Left kidney (tissue), 2 donors: ENCODE results near the gene SLC12A3. TPM values are rescaled to one million over a fixed set of nuclear protein-coding genes. Genes with fewer than 3 reads are reported as not detected.

Source experiments
- DNase-seq: peaks from one replicate; pipeline ENCODE4 v3.0.0-alpha.2; 2013
- polyA plus RNA-seq: library from polyadenylated mRNA; unstranded; fragments of 120-200 nt; gene quantifications from one replicate; pipeline ENCODE4 v1.2.1, GENCODE V29; 2013; ENCODE audit not compliant: insufficient read length

Gene SLC12A3
- polyA plus RNA-seq, 1 donor, result 26.3 TPM

GRCh38 chr16:56943761-56944375 lies 78.9 kb downstream of the SLC12A3 start:
- no peak for DNase-seq

DNA sequence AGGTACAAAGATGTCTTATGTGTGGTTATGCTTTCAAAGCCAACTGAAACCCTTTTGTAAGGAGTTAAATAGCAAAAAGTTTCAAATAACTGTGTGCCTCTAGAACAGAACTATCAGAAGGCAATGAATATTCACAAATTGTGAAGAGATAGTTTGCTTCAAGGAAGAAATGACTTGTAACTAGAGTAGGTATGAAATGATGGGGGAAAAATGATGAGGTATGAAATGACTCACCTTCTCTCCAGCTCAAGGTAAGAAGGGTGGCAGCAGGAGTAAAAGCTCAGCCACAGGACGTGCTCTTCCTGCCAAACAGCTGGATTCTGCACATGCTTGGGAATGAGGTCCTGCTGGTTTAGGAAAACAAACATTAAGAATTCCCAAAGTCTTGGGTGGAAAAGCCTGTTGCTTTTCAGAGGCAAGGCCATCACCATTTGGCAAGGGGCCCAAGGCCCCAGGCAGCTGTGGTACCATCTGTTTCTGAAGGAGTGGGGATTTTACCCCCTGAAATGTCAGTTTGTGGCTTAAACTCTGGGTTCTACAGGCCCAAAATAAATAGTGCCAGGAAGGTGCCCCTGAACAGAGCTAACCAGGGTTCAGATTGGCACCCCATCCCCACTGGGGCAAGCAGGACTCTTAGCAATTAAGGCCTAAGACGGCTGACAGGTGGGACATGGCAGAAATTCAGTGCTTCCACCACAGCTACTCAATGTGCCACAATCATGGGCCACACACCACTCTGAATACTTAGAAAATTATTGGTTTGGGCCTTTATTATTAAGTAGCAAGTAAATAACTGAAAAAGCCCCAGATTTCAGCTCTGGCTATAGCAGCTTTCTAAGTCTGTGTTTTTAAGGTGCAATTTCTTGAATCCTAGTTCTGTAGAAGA lies 80.2 kb downstream of the SLC12A3 start:
- DNase-seq, result no peak

DNA sequence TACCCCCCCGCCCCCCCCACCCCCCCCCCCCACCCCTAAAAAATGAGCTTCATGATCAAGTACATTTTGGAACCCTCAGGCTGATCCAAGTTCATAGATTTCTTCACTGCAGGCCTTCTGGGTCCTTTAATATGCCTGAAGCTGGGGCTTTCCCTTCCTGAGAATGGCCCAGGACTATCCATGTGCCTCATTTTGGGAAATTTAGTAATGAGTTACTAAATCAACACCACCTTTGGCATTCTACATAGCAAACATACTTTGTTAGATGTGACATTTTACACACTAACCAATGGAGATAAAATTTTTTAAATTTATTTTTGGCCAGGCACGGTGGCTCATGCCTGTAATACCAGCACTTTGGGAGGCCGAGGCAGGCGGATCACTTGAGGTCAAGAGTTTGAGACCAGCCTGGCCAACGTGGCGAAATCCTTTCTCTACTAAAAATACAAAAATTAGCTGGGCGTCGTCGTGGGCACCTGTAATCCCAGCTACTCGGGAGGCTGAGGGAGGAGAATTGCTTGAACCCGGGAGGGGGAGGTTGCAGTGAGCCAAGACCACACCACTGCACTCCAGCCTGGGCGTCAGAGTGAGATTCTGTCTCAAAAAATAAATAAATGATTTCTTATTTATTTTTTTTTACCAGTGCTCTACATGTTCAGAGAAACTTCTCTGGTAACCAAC lies 81.0 kb downstream of the SLC12A3 start:
- DNase-seq, result no peak

- no peak for DNase-seq
Measured at GRCh38 chr16:56946767-56947603, 82.0 kb downstream of the SLC12A3 start.

- no peak for DNase-seq
Measured at GRCh38 chr16:56947604-56947995, 82.6 kb downstream of the SLC12A3 start.

DNA sequence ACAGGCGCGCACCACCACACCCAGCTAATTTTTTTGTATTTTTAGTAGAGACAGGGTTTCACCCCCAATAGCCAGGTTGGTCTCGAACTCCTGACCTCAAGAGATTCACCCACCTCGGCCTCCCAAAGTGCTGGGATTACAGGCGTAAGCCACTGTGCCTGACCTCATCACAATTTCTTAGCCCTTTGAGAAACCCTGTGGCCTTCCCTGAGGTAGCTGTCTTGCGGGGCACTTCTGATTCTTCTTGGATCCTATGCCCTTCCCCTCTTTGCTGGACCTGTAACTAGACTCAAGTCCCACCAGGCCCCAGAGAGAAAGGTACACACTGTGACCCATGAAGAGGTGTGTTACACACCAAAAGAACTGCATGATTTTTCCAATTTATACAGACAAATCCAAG lies 83.2 kb downstream of the SLC12A3 start:
- no peak for DNase-seq

GRCh38 chr16:56950051-56950450 lies 85.0 kb downstream of the SLC12A3 start:
- no peak for DNase-seq

GRCh38 chr16:56950455-56950854 lies 85.4 kb downstream of the SLC12A3 start:
- no peak for DNase-seq

DNA sequence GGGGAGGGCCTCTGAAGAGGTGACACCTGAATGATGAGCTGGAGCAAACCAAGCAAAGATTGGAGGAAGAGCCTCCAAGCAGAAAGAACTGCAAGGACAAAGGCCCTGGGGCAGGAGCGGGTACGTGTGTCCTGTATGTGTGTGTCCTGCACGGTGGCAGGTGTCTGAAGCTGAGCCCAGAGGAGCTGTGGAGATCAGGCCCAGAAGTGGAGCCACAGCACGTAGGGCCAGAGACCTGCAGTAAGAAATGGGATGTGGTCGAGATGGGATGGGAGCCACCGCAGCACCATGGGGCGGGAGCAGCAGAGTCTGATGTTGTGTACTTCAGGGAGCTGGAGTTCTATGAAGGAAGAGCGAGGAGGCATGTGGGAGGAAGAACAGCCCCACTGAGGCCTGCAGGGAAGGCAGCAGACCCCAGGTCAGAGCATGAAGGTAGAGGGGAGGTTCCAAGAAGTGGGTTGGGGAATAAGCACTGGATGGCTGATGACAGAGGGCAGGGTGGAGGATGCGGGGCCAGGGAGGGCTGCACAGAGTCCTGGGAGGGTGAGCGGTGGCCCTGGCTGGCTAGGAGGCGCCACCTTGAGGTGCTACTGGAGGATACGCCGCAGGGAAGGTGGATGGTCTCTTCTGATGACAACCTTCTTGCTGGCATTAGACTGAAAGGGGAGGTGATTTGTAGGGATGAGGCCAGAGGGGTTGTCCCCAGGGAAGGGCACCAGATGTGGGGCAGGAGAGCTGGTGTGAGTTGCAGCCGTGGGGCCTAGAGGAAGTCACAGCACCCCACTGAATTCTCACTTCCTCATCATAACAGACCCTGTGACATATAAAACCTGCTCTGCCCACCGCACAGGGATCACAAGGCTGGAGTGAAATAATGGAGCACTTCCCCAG lies 86.1 kb downstream of the SLC12A3 start:
- DNase-seq, result peak; percentile 33

DNA sequence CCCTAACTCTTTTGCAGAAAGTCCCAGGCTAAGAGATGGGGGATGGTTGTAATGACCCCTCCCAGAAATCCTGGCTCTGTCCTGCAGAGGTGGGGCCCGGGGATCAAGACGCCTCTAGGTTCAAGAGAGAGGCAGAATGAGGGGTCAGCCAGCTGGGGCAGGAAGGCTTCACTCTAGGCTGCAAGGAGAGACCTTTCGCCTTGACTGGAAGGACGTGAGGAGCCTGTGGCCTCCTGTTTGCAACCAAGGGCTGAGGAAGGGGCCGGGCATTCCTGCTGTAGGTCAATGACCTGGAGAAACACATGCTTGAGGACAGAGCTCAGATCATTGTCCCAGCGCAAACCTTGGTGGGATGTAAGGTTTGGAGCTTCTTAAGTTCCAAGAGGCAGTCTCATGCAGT lies 88.0 kb downstream of the SLC12A3 start:
- no peak for DNase-seq

DNA sequence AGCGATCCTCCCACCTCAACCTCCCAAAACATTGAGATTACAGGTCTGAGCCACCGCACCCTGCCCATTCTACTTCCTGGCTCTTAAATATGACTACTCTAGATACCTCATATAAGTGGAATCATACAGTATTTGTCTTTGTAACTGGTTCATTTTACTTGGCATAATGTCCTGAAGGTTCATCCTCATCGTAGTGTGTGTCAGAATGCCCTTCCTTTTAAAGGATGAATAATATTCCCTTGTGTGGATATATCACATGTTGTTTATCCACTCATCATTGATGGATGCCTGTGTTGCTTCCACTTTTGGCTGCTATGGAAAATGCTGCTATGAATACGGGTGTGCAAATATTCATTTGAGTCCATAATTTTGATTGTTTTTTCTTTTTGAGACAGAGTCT lies 91.1 kb downstream of the SLC12A3 start:
- no peak for DNase-seq

GRCh38 chr16:56956756-56957155 lies 91.7 kb downstream of the SLC12A3 start:
- no peak for DNase-seq

DNA sequence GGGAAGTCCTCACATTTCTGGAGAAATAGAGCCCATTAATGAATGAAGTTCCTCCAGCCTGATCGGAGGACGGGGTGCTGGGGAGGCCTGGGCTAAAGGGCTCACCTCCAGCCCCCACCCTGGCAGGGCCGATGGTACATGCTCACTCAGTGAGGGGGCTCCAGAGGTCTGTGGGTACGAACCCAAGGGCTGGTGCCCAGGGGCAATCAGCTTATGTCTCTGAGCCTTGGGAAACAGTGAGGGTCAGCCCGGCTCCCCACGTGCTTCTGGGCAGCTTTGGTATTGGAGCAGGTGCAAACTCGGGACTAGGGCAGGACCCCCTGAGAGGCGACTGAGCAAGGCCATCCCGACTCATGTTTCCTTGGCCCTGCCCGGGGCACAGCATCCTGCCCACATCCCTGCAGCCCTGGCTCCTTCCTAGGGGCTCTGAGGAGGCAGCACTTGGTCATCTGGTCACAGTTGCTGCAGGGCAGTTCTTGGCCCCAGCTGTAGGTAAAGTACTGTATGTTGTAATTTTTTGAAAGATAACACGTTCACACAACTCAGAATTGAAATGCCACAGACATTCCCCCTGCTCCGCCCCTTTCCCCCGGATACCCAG lies 95.8 kb downstream of the SLC12A3 start:
- DNase-seq, result no peak

DNA sequence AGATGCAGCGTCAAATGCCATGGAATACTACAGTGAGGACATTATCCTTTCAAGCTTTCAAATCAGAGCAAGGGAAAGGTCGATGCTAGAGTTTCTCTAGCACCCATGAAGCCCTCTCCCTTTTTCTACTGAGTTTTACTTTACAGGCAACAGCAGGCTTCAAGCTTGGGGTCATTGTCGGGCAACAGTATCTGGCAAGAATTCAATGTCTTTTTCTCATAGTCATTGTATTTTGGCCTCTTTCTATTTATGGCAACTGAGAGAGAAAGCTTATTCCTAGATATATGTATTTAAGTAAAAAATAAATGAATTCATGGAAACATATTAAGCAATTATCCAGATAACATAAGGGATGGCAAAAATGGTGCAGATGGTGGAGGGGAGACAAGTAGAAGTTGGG lies 96.4 kb downstream of the SLC12A3 start:
- peak; percentile 21 for DNase-seq

DNA sequence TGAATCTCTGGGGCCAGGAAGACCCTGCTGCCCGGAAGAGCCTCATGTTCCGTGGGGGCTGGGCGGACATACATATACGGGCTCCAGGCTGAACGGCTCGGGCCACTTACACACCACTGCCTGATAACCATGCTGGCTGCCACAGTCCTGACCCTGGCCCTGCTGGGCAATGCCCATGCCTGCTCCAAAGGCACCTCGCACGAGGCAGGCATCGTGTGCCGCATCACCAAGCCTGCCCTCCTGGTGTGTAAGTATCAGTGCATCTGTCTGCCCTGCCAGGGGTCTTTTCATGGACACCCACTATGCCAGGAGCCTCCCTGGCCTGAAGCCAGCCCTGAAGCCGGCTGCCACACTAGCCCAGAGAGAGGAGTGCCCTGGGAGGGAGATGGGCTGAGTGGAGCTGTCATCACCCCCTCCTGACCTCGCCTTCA lies 96.9 kb downstream of the SLC12A3 start, which contains the start of gene CETP:
Gene CETP (plus strand): TSS at position 100 of the 431 bp plus-strand sequence. CDS start 30 bp downstream, at position 130.
- no peak for DNase-seq

DNA sequence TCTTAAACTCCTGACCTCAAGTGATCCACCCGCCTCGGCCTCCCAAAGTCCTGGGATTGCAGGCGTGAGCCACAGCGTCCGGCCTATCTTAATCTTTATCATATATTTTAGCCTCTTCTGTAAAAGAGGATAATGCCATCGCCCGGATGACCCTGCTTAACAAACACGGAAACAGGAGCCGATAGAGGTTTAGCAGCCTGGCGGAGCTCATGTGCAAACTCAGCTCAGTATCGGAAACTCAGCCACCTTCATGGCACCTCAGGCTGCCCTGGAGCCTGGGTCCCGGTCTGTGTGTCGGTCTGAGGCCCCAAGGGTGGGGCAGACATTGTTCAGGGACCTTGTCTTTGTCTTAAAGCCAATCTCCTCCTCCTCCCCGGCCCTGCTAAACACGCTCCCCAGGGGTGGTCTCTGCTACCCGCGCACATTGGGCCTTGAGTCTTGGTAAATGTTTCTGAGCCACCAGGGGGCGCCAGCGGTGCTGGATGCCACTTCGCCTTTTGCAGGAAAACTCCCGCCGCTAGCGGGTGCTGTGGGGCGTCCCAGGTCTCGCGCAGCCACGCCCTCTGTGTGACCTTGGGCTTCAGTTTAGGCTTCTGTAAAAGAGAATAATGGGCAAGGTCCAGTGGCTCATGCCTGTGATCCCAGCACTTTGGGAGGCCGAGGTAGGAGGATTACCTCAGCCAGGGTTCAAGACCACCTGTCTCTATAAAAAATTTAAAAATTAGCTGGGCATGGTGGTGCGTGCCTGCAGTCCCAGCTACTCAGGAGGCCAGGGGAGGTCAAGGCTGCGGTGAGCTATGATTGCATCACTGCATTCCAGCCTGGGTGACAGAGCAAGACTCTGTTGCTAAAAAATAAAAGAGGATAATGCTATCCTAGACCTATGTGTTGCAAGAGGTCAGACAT lies 99.5 kb downstream of the SLC12A3 start:
- peak; percentile 70 for DNase-seq
